Chondrocyte (in vitro differentiated cells): ENCODE measurements around the gene FBXO3. TPM values are rescaled to one million over a fixed set of nuclear protein-coding genes. Genes with fewer than 3 reads are reported as not detected.
A peak's percentile ranks its signal among the peaks of the same experiment; 100 is the strongest.
"Not testable (repeated sequence)": the region's sequence is repeated elsewhere in the genome, so short reads cannot be mapped to it uniquely, and the experiment has no call there.

Experiments
- DNase-seq: peaks from one replicate; pipeline ENCODE4 v3.0.0; 2021; ENCODE audit warnings: mixed read lengths, low spot score
- H3K27ac Mint-ChIP-seq: one replicate; pipeline ENCODE4 v1.8.0; 2021; ENCODE audit warnings: mild to moderate bottlenecking, moderate library complexity, mixed read lengths; ENCODE audit not compliant: unreplicated experiment
- H3K27me3 Mint-ChIP-seq: 2 replicates; pipeline ENCODE4 v1.8.0; 2021; ENCODE audit warnings: low read depth, mixed read lengths
- H3K36me3 Mint-ChIP-seq: 2 replicates; pipeline ENCODE4 v1.8.0; 2021; ENCODE audit warnings: low read depth, mixed read lengths
- H3K4me1 Mint-ChIP-seq: 2 replicates; pipeline ENCODE4 v1.8.0; 2021; ENCODE audit warnings: low read depth, mild to moderate bottlenecking, mixed read lengths
- H3K4me3 Mint-ChIP-seq: one replicate; pipeline ENCODE4 v1.8.0; 2021; ENCODE audit warnings: mild to moderate bottlenecking, moderate library complexity, mixed read lengths; ENCODE audit not compliant: unreplicated experiment
- H3K9me3 Mint-ChIP-seq: 2 replicates; pipeline ENCODE4 v1.8.0; 2021; ENCODE audit warnings: low read depth, mixed read lengths
- total RNA-seq: library from RNA; stranded (reverse); gene quantifications from 3 replicates; pipeline ENCODE4 v1.2.1, GENCODE V29; 2021
- TF ChIP-seq, protein P1 (sequence below): fragments of 200-600 bp; sonication (generic); IDR thresholded peaks from 2 replicates; pipeline ENCODE4 v1.5.0; 2021; ENCODE audit warnings: antibody characterized with exemption, mild to moderate bottlenecking, moderate library complexity

The FBXO3 gene
- total RNA-seq, 1 donor from 2014 or later, result 22.0 TPM

DNA sequence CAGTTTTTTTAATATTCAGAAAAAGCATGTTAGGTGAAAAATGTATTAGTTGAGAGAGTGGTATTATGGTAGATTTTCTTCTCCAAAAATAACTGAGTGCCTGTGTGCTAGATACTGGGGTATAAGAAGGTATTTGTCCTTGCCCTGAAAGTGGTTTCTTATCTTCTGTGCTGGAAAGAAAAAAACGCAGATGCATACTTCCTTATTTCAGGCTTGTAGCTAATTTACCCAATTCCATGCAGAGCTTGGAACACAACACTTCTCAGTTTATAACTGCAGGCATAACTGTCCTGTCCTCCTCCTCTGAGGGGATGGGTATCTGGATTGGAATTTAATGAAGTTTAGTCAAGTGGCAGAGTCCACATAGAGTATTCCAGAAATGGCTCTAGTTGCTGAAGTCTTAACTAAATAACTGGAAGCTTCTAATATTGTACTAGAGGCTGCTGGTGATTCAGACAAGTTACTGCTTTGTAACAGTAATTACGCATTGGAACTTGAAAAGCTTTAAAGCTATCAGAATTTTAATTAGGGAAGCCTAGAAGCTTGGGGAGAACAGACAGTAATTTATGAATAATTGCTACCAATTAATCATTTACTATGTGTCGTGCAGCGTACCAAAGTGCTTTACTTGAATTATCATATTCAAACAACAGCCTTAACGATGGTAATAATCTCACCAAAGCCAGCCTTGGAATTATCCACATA lies 61.0 kb downstream of the FBXO3 start:
- H3K27me3 Mint-ChIP-seq, result no peaks in the 10 kb centered on the region
- H3K27ac Mint-ChIP-seq, result no peak overlapping the region

DNA sequence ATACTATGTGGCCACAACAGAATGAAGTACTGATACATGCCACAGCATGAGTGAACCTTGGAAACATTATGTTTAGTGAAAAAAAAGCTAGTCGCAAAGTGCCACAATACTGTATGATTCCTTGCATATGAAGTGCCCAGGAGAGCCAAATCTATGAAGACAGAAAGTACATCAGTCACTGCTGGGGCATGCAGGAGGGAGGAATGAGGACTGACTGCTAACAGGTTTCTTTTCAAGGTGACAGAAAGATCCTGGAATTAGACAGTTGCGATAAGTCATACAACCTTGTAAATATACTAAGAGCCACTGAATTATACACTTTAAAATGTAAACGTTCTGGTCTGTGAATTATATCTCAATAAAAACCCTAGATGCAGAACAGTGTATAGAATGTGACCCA lies 61.9 kb downstream of the FBXO3 start:
- TF ChIP-seq, protein P1, sequence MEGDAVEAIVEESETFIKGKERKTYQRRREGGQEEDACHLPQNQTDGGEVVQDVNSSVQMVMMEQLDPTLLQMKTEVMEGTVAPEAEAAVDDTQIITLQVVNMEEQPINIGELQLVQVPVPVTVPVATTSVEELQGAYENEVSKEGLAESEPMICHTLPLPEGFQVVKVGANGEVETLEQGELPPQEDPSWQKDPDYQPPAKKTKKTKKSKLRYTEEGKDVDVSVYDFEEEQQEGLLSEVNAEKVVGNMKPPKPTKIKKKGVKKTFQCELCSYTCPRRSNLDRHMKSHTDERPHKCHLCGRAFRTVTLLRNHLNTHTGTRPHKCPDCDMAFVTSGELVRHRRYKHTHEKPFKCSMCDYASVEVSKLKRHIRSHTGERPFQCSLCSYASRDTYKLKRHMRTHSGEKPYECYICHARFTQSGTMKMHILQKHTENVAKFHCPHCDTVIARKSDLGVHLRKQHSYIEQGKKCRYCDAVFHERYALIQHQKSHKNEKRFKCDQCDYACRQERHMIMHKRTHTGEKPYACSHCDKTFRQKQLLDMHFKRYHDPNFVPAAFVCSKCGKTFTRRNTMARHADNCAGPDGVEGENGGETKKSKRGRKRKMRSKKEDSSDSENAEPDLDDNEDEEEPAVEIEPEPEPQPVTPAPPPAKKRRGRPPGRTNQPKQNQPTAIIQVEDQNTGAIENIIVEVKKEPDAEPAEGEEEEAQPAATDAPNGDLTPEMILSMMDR, result no peak
- Mint-ChIP-seq H3K36me3 (peaks cover 32% of the 10 kb centered on the region), H3K4me3 (no peak overlapping the region), H3K27ac (no peak overlapping the region), H3K9me3 (no peaks in the 10 kb centered on the region), H3K27me3 (no peaks in the 10 kb centered on the region), H3K4me1 (peaks cover 20% of the 10 kb centered on the region)
- no peak for DNase-seq

More for the DNA sequence above, 61.0 kb downstream of the FBXO3 start:
- Mint-ChIP-seq H3K9me3 (no peaks in the 10 kb centered on the region), H3K4me1 (peaks cover 20% of the 10 kb centered on the region), H3K4me3 (no peak overlapping the region), H3K36me3 (peaks cover 34% of the 10 kb centered on the region)
- DNase-seq, result no peak
- TF ChIP-seq, protein P1, result no peak

DNA sequence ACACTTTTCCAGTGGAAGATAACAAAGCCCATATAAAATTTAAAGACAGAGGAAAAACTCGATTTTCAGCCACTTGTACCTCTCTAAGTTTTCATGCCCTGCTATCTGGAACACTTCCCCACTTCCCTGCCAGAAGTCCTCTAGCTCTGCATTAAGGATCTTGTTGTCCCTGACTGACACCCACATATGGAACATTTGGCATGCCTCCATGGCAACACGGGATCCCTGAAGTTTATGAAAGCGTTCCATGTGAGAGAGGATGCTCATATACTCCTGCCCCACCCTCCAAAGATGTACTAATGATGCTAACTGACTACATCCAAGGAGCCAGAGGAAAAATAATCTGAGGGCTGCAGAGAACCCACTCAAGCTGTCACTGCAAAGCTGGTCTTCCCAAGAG lies 64.9 kb downstream of the FBXO3 start:
- Mint-ChIP-seq H3K36me3 (peaks cover 23% of the 10 kb centered on the region), H3K9me3 (no peaks in the 10 kb centered on the region), H3K27me3 (no peaks in the 10 kb centered on the region), H3K27ac (no peak overlapping the region), H3K4me3 (no peak overlapping the region), H3K4me1 (peaks cover 19% of the 10 kb centered on the region)
- DNase-seq, result no peak
- TF ChIP-seq, protein P1, result no peak

DNA sequence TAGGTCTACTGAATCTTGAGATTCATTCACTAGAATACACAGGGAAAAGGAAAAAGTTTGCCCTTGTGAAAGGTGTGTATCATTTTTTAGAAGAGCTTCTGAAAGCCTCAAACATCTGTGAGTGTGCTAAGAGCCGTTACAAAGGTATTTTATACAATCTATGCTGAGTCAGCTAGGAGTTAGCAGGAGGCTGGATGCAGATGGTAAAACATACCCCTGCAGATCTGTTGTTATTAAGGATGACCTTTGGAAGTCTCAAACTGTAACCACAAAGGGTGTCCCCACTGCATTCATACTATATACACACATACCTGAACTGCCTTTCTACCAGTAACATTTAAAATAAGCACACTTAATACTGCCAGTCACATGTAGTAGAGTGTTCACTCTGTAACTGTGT lies 65.3 kb downstream of the FBXO3 start:
- Mint-ChIP-seq H3K36me3 (peaks cover 20% of the 10 kb centered on the region), H3K27ac (no peak overlapping the region), H3K9me3 (no peaks in the 10 kb centered on the region), H3K4me1 (peaks cover 24% of the 10 kb centered on the region), H3K4me3 (no peak overlapping the region), H3K27me3 (no peaks in the 10 kb centered on the region)
- TF ChIP-seq, protein P1, result no peak
- DNase-seq, result no peak

DNA sequence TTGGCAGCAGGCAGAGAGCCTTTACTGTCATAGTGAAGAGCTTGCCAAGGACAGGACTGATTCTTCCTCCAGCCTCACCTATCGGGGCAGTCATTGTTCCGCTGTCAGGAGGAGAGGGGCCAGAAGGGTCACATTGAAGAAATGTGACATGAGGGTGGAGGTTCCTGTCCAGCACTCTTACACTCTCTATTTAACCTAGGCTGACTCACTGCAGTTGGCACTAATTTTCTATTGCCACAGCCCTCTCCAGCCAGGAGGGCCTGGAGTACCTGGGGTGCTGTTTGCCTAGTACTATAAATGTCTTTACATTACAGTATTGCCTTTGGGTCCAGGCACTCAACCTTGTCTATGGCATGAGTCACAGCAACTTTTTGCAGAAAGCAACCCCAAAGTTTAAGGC lies 66.5 kb downstream of the FBXO3 start:
- peaks cover 30% of the 10 kb centered on the region for H3K4me1 Mint-ChIP-seq
- H3K9me3 Mint-ChIP-seq, H3K27me3 Mint-ChIP-seq: not testable (repeated sequence)

DNA sequence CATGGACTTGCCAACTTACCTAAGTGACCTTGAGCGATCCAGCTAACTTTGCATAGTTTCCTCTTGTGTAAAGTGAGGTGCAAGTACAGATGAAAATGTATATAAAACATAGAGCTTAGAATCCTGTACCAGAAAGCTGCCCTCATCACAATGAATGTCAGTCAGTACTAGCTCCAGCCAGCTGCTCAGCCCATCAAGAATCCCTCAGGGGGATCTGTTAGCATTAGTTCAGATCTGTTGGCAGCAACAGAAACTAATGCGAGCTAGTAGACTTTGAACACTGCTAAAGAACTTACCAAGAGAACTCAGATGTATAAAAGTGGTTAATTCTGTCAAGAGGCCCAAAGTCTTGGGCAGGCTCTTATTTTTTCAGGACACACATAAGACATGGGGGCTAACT lies 67.4 kb downstream of the FBXO3 start:
- no peak for DNase-seq
- Mint-ChIP-seq H3K4me1 (peaks cover 39% of the 10 kb centered on the region), H3K36me3 (peaks cover 18% of the 10 kb centered on the region), H3K27ac (peak overlapping the region; percentile 32), H3K4me3 (no peak overlapping the region), H3K9me3 (no peaks in the 10 kb centered on the region), H3K27me3 (no peaks in the 10 kb centered on the region)
- TF ChIP-seq, protein P1, result no peak

More for the DNA sequence above, 66.5 kb downstream of the FBXO3 start:
- not testable (repeated sequence) for H3K27ac Mint-ChIP-seq, DNase-seq, H3K4me3 Mint-ChIP-seq
- peaks cover 18% of the 10 kb centered on the region for H3K36me3 Mint-ChIP-seq
